ENCODE results near the gene PFKFB1.

DNA sequence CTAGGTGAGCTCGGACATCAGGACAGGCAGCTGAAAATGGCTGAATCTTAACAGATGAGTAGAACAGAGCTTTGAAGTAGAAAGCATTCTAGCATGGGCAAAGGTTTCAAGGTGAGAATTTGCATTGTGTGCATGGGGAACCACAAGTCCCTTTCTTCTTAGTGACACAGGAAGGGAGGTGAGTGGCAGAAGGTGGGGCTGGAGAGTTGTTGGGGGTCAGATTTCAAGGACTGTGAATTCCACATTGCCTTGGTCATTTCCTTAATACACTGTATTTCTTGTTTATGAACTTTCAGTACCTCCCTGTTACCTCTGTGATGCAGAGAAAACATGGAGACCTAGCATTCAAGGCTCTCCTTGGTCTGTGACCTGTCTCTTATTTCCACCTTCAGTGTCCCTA is 10.2 kb upstream of the PFKFB1 start:
- TF ChIP-seq, protein P1, sequence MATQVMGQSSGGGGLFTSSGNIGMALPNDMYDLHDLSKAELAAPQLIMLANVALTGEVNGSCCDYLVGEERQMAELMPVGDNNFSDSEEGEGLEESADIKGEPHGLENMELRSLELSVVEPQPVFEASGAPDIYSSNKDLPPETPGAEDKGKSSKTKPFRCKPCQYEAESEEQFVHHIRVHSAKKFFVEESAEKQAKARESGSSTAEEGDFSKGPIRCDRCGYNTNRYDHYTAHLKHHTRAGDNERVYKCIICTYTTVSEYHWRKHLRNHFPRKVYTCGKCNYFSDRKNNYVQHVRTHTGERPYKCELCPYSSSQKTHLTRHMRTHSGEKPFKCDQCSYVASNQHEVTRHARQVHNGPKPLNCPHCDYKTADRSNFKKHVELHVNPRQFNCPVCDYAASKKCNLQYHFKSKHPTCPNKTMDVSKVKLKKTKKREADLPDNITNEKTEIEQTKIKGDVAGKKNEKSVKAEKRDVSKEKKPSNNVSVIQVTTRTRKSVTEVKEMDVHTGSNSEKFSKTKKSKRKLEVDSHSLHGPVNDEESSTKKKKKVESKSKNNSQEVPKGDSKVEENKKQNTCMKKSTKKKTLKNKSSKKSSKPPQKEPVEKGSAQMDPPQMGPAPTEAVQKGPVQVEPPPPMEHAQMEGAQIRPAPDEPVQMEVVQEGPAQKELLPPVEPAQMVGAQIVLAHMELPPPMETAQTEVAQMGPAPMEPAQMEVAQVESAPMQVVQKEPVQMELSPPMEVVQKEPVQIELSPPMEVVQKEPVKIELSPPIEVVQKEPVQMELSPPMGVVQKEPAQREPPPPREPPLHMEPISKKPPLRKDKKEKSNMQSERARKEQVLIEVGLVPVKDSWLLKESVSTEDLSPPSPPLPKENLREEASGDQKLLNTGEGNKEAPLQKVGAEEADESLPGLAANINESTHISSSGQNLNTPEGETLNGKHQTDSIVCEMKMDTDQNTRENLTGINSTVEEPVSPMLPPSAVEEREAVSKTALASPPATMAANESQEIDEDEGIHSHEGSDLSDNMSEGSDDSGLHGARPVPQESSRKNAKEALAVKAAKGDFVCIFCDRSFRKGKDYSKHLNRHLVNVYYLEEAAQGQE (IDR thresholded peaks at IDR 0.05; ENCODE audit: insufficient read depth in 1 of 2, low read depth in 2 of 2, low read length in 2 of 2) = no peak
- TF ChIP-seq POLR2AphosphoS5 (IDR thresholded peaks at IDR 0.05; ENCODE audit: low read depth, low read length) (no peak), SIN3A (IDR thresholded peaks at IDR 0.05; ENCODE audit: borderline replicate concordance, insufficient read depth, low read length) (no peak)
